Measurements from ENCODE around the gene RIMOC1. TPM values are rescaled to one million over a fixed set of nuclear protein-coding genes. Genes with fewer than 3 reads are reported as not detected.

Gene RIMOC1
- total and polyA plus RNA-seq, 2 of the 8 experiments (the other 6 are each of a cell fraction or from before 2014, with no cell fraction given), result 20.6 to 35.1 TPM

- Histone ChIP-seq H2BK120ac (replicated peaks; ENCODE audit: low read depth, low read length) (no peak overlapping the region), H3K79me2 (ENCODE audit: control insufficient read depth in 1 of 2, insufficient read depth in 2 of 2, low read length in 2 of 2) (peaks cover 3 to 35% of the 10 kb centered on the region in 2 experiments), H4K8ac (ENCODE audit: extremely low read depth, insufficient read depth, low read length) (no peak overlapping the region), H3K27ac (ENCODE audit: low read depth, low read length) (no peak overlapping the region), H3K4ac (replicated peaks; ENCODE audit: insufficient read length, low read depth, low read length) (no peak overlapping the region), H3K4me2 (ENCODE audit: insufficient read depth in 1 of 2, low read depth in 2 of 2, low read length in 2 of 2) (no peak overlapping the region), H3K18ac (ENCODE audit: extremely low read depth, low read length) (no peak overlapping the region), H4K91ac (replicated peaks; ENCODE audit: insufficient read length, low read length) (no peak overlapping the region), H2BK5ac (ENCODE audit: low read depth, low read length) (no peak overlapping the region), H4K20me1 (replicated peaks in 1 of 2; ENCODE audit: control insufficient read depth in 1 of 2, insufficient read depth in 2 of 2, low read length in 2 of 2) (peaks cover 0 to 2% of the 10 kb centered on the region in 2 experiments), H2AK5ac (ENCODE audit: low read depth, low read length) (no peak overlapping the region), H3K9ac (replicated peaks in 1 of 4; ENCODE audit: extremely low read depth in 1 of 4, low read depth in 3 of 4, low read length in 3 of 4) (peak overlapping the region in 1 of 4 experiments; percentile 8; a peak in 1 of 7 replicates), H3K36me3 (ENCODE audit: control insufficient read depth in 2 of 4, insufficient read depth in 4 of 4, low read length in 3 of 4) (peaks cover 4 to 60% (median 33%) of the 10 kb centered on the region in 4 experiments; a peak in 7 of 8 replicates), H3K9me3 (ENCODE audit: insufficient read depth in 2 of 2, low read depth in 1 of 2, low read length in 1 of 2) (no peaks in the 10 kb centered on the region), H3K79me1 (ENCODE audit: low read depth, low read length) (peaks cover 2% of the 10 kb centered on the region; the same call in 1 of the 2 replicates), H2BK20ac (ENCODE audit: low read length) (no peak overlapping the region), H2BK12ac (ENCODE audit: low read depth, low read length) (no peak overlapping the region), H3K23me2 (ENCODE audit: low read depth, low read length) (peaks cover 3% of the 10 kb centered on the region; the same call in 1 of the 2 replicates), H3K56ac (replicated peaks; ENCODE audit: insufficient read length, low read depth, low read length) (no peak overlapping the region), H3K4me1 (replicated peaks in 1 of 4; ENCODE audit: control insufficient read depth in 3 of 4, insufficient read depth in 4 of 4, low read length in 3 of 4) (no peaks in the 10 kb centered on the region; a peak in 1 of 7 replicates), H2BK15ac (ENCODE audit: low read length) (no peak overlapping the region), H4K5ac (ENCODE audit: insufficient read length, low read depth, low read length) (no peak overlapping the region), H3K4me3 (ENCODE audit: extremely low read depth in 1 of 4, insufficient read depth in 2 of 4, low read depth in 3 of 4, low read length in 4 of 4) (no peak overlapping the region), H3K14ac (ENCODE audit: insufficient read length) (no peak overlapping the region), H2AFZ (ENCODE audit: low read length) (no peak overlapping the region), H3K23ac (ENCODE audit: insufficient read length) (no peak overlapping the region), H3K27me3 (replicated peaks in 1 of 4; ENCODE audit: control insufficient read depth in 3 of 4, extremely low read depth in 1 of 4, insufficient read depth in 3 of 4, low read length in 3 of 4) (no peaks in the 10 kb centered on the region)
- 94% methylated on average over 4 of the region's 4 CpGs; no CpG with 5 or more reads in 1 of the 2 experiments for WGBS, 2 experiments (ENCODE audit: extremely low coverage in 1 of 2, insufficient coverage in 1 of 2, insufficient read length in 1 of 2, insufficient replicate concordance in 2 of 2, low coverage in 1 of 2, low lambda C conversion rate in 2 of 2, missing lambda C conversion rate in 1 of 2)
- no peak for FAIRE-seq
- ChIA-PET POLR2A (ENCODE audit: partially characterized antibody) (no interaction called here), CTCF (ENCODE audit: partially characterized antibody) (interaction anchor here (0.8 kb wide), 1 partner anchor 18 kb away, joined by 3 read pairs; no protein-coding TSS in a partner anchor)
- TF ChIP-seq POLR2AphosphoS5 (IDR thresholded peaks at IDR 0.05; ENCODE audit: low read depth, low read length) (no peak), SIN3A (conservative IDR thresholded peaks at IDR 0.05 in 1 of 2, IDR thresholded peaks at IDR 0.05 in 1 of 2; ENCODE audit: low read depth in 1 of 2, low read length in 2 of 2) (no peak), ASH2L (IDR thresholded peaks at IDR 0.05; ENCODE audit: low read length) (no peak), RAD21 (IDR thresholded peaks at IDR 0.05 in 1 of 2, conservative IDR thresholded peaks at IDR 0.05 in 1 of 2; ENCODE audit: low read depth in 2 of 2, low read length in 2 of 2) (no peak)
- no peak for DNase-seq (ENCODE audit: low read depth in 1 of 2, low spot score in 2 of 2)
These were observed 4.4 kb downstream of the RIMOC1 start for GRCh38 chr5:41908374-41909079.

Measured in H1 (cell line).